ENCODE results near the gene TENM4.

- TF ChIP-seq CTCF (IDR thresholded peaks at IDR 0.05) = no peak
- no peak for TF ChIP-seq EP300 (IDR thresholded peaks at IDR 0.05)
- TF ChIP-seq POLR2AphosphoS5 (IDR thresholded peaks at IDR 0.05) = no peak
These were observed 407.0 kb downstream of the TENM4 start for GRCh38 chr11:79033833-79034232.
